Left colon (tissue), 2 donors: ENCODE results near the gene WSCD2. TPM values are rescaled to one million over a fixed set of nuclear protein-coding genes. Genes with fewer than 3 reads are reported as not detected.

ENCODE experiments used
- ATAC-seq: fragments of 200-7000 bp; cut with Tn5 transposase; one replicate; pipeline ENCODE4 v1.9.1; 2020; ENCODE audit warnings: mild to moderate bottlenecking, moderate library complexity
- DNase-seq, 2 donors: peaks; one replicate each; pipeline ENCODE4 v3.0.0-alpha.2; 2020
- intact Hi-C, 2 donors: fragments of 100-400 bp; cut with DNase I in 1 of 2; cut with micrococcal nuclease in 1 of 2; formaldehyde crosslinking; loops; one replicate each; pipeline versions ENCODE4 v1.11.2 to v1.14.0; 2022; cut with DNase I, micrococcal nuclease
- total RNA-seq, 2 donors: library from RNA; stranded (reverse); fragmentation: NEBNext Ultra II Directional; extraction: Animal tissue kit (Norgen Biotek cat#: 25700); gene quantifications; one replicate each; pipeline ENCODE4 v1.2.1, GENCODE V29; 2021
- donor health status: DM: no; HTN: no; CAD: no.
- donor health status: DM: yes; HTN: yes; CAD: no.

Gene WSCD2
- total RNA-seq, 2 donors from 2014 or later = 0.46 to 0.87 TPM

DNA sequence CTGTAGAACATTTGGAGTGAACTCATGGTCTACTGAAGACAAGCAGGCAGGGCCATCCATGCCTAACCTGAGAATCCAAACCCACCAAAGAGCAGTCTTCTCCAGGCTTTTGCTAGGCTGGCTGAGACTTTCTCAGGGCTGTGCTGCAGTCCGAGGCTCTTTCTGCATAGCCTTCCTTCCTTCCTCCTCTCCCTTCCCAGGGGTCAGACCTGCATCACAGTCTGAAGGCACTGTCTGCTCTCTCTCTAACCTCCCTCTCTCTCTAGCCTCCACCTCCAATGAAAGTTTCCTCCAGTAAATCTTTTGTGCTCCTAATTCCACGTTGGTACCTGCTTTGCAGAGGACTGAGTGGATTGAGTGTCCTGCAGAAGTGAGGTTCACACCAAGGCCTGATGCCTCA is 6.4 kb upstream of the WSCD2 start:
- intact Hi-C loops = no loop called here
- ATAC-seq (no peak), DNase-seq (no peak)

DNA sequence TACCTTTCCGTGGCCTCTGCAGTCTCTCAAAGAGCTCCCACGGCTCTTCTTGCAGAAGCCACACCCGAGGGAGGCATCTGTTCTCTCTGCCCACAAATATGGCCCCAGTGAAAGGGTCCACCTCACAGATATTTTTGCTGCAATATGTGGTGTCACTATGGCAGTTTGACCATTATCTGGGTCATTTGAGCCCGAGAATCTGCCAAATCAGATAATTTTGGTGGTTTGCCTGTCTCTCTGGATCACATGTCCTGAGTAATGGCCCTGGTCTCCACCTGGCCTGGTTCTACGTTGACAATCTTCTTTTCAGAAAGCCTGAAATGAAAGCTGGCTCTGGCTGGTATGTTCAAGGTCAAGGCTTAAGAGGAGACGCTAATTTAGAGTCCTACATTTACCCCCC is 5.7 kb upstream of the WSCD2 start:
- intact Hi-C loops = no loop called here
- no peak for DNase-seq
- ATAC-seq = no peak

GRCh38 chr12:108125073-108125472 is 4.0 kb upstream of the WSCD2 start:
- ATAC-seq (no peak), DNase-seq (no peak)
- intact Hi-C loops = no loop called here

DNA sequence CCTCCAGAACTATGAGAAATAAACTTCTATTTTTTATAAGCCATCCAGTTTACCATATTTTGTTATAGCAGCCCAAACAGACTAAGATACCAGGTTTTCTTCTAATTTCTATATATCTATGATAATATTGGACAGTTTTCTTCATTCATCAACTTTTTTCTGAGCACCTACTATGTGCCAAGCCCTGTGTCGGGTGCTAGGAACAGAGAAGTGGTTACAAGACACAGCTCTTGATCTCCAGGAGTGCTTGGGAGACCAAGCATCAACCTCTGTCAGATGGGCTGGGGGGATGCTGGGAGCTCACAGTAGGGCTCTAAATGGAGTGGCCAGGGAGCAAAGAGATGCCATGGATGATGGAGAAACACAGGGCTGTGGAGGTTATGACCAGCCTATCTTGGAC is 2.9 kb upstream of the WSCD2 start:
- DNase-seq = no peak
- intact Hi-C loops = no loop called here

GRCh38 chr12:108126990-108127501 is 2.0 kb upstream of the WSCD2 start:
- ATAC-seq (no peak), DNase-seq (no peak)
- intact Hi-C loops = no loop called here

More for the DNA sequence above, 2.9 kb upstream of the WSCD2 start:
- no peak for ATAC-seq

GRCh38 chr12:108127654-108128053 is 1.4 kb upstream of the WSCD2 start:
- intact Hi-C loops = no loop called here
- no peak for ATAC-seq
- DNase-seq = no peak

GRCh38 chr12:108128221-108129016 is 669 bp upstream of the WSCD2 start:
- no peak for DNase-seq
- no peak for ATAC-seq
- intact Hi-C loops = no loop called here

DNA sequence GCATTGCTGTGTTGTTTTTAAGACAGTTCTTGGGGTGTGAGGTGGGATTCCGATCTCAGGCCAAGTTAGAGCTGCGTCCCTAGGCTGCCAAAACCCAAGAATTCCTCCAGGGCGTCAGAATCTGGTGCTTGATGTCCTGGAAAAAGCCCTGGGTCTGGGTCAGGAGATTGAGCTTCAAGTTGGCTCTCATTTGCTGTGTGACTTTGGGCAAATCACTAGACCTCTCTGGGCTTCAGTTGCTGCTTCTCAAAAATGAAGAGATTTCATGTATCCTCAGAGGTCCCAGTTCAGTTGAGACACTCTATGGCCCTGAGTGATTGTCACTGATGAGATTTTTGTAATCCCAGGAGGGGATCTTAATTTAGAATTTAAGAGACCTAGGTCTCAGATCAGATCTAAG is 1.9 kb downstream of the WSCD2 start:
- DNase-seq (no peak), ATAC-seq (no peak)
- intact Hi-C loops = no loop called here

GRCh38 chr12:108131657-108132126 is 2.6 kb downstream of the WSCD2 start:
- no peak for ATAC-seq
- intact Hi-C loops = no loop called here
- no peak for DNase-seq

GRCh38 chr12:108133482-108133881 is 4.4 kb downstream of the WSCD2 start:
- ATAC-seq = no peak
- intact Hi-C loops = no loop called here
- DNase-seq = no peak

DNA sequence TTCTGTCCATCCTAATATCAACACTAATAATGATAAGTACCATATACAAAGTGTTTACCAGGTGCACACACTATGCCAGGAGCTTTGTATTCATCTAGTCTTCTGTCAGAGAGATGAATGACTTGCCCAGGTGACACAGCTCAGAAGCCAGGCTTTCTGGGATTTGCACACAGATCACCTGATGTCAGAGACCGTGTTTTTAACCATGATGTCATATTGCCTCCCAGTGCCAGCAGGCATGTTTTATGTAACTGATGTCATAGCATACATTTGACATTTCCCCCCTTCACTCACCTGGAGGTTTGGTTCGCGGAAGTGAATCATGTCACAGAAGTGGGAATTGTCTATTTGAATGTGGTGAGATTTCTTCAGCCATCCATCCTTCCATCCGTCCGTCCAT is 5.7 kb downstream of the WSCD2 start:
- DNase-seq = no peak
- no peak for ATAC-seq
- intact Hi-C loops = no loop called here

GRCh38 chr12:108135627-108136026 is 6.5 kb downstream of the WSCD2 start:
- ATAC-seq (no peak), DNase-seq (no peak)
- intact Hi-C loops = no loop called here

DNA sequence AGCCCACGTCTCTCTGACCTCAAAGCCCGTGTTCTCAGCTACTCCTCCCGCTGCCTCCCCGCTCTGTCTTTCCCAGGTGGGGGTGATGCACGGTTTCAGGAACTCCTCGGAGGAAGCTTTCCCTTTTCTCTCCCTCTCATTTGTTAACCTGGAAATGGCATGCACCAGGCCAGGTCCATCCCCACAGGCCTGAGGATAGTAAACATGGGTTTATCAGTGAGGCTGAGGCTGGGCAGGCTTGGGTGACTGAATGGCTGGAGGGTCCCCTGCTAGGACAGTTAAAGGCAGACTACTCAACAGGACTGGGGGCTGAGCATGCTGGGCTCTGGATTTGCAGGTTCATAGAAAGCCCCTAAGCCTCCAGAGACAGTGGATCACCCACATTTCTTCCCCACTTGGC is 7.6 kb downstream of the WSCD2 start:
- DNase-seq = no peak
- ATAC-seq = no peak
- intact Hi-C loops = no loop called here

DNA sequence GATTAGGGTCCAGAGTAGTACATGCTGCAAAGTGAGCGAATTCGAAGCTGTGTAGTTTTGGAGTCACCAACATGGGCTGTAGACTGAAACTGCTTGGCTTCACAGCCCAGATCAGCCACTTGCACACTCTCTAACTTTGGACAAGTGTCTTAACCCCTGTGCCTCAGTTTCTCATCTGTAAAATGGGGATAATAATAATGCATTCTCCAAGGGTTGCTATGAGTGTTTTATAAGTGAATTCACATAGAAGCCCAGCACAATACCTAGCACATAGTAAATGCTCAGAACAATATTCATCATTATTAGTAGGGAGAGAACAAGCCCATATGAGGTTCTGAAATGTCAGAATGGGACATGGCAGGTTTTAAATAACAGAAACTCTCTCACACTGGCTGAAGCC is 10.4 kb downstream of the WSCD2 start:
- ATAC-seq (no peak), DNase-seq (no peak)
- intact Hi-C loops = no loop called here

- DNase-seq = no peak
- intact Hi-C loops = no loop called here
- no peak for ATAC-seq
These were observed 11.4 kb downstream of the WSCD2 start for GRCh38 chr12:108140501-108140900.

- no peak for DNase-seq
- no peak for ATAC-seq
- intact Hi-C loops = no loop called here
These were observed 12.6 kb downstream of the WSCD2 start for GRCh38 chr12:108141600-108142130.

- ATAC-seq = no peak
These were observed 14.1 kb downstream of the WSCD2 start for GRCh38 chr12:108143144-108143543.

DNA sequence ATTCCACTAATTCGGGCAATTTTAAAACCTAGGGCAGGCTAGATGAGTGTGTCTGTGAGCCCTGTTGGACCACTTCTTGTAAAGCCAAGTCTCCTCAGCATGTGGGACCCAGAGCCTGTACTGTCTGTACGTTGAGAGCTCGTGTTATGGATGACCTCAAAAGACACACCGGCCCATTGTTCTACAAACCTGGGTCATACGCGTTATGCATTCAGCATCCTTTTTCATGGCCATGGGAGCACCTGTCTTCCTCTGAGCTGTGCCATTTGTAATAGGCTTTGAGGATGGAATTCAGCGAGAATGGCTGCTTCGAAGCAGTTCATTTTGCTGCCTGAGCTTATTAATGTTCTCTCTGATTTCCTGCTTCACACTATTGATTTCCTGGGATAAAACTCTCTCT is 15.0 kb downstream of the WSCD2 start:
- DNase-seq (no peak), ATAC-seq (no peak)
- intact Hi-C loops = no loop called here

More at GRCh38 chr12:108143144-108143543, 14.1 kb downstream of the WSCD2 start:
- intact Hi-C loops = no loop called here
- DNase-seq = no peak

- no peak for DNase-seq
- no peak for ATAC-seq
- intact Hi-C loops = no loop called here
These were observed 15.9 kb downstream of the WSCD2 start for GRCh38 chr12:108145011-108145410.

- no peak for ATAC-seq
- intact Hi-C loops = no loop called here
- DNase-seq = no peak
These were observed 17.2 kb downstream of the WSCD2 start for GRCh38 chr12:108146035-108146893.
